OCI-LY7 (cell line): Measurements from ENCODE around the gene SCN8A. TPM values are rescaled to one million over a fixed set of nuclear protein-coding genes. Genes with fewer than 3 reads are reported as not detected.

Experiments used
- BruUV-seq: library from RNA; stranded (reverse); fragments of 400-500 nt; replicated peaks from 2 replicates; lab custom pipeline; 2021; lab: Mats Ljungman, UMichigan
- CTCF ChIA-PET: fragments of 300-600 bp; sonication (Branson Sonifier 250); formaldehyde crosslinking; loops from one replicate; lab custom pipeline; 2022; ENCODE audit warnings: antibody characterized with exemption; ENCODE audit not compliant: unreplicated experiment; lab: Charles Lee
- POLR2A ChIA-PET: fragments of 300-600 bp; sonication (Branson Sonifier 250); formaldehyde crosslinking; loops from one replicate; lab custom pipeline; 2022; ENCODE audit warnings: antibody characterized with exemption; lab: Charles Lee
- DNase-seq: peaks from one replicate; pipeline ENCODE4 v3.0.0-alpha.2; 2015; ENCODE audit warnings: low spot score
- H2AFZ ChIP-seq: fragments of 200-600 bp; sonication (generic), shearing (Covaris generic); 2 replicates; pipeline ENCODE4 v1.6.1; 2014; ENCODE audit warnings: mild to moderate bottlenecking, antibody characterized with exemption, low read length, moderate library complexity
- H3K27ac ChIP-seq: fragments of 200-600 bp; sonication (generic); 2 replicates; pipeline ENCODE4 v1.5.1; 2014; ENCODE audit warnings: mixed run types, low read depth, mild to moderate bottlenecking, moderate library complexity, low read length, inconsistent platforms; ENCODE audit not compliant: poor library complexity, severe bottlenecking
- H3K36me3 ChIP-seq: fragments of 200-600 bp; sonication (generic); 2 replicates; pipeline ENCODE4 v1.6.1; 2014; ENCODE audit warnings: mild to moderate bottlenecking, antibody characterized with exemption, low read length, moderate library complexity, mixed read lengths; ENCODE audit not compliant: insufficient read depth
- H3K4me1 ChIP-seq: fragments of 200-600 bp; sonication (generic); 2 replicates; pipeline ENCODE4 v1.5.1; 2014; ENCODE audit warnings: mild to moderate bottlenecking, low read length; ENCODE audit not compliant: insufficient read depth, poor library complexity, severe bottlenecking
- H3K4me2 ChIP-seq: fragments of 200-600 bp; sonication (generic); 2 replicates; pipeline ENCODE4 v1.6.1; 2014; ENCODE audit warnings: mild to moderate bottlenecking, low read length
- H3K4me3 ChIP-seq: fragments of 200-600 bp; sonication (generic); 2 replicates; pipeline ENCODE4 v1.5.1; 2014; ENCODE audit warnings: mild to moderate bottlenecking, low read depth, low read length; ENCODE audit not compliant: poor library complexity, severe bottlenecking
- H3K79me2 ChIP-seq: fragments of 200-600 bp; sonication (generic); 2 replicates; pipeline ENCODE4 v1.6.1; 2016; ENCODE audit warnings: low read depth, mild to moderate bottlenecking, low read length, moderate library complexity, mixed read lengths; ENCODE audit not compliant: insufficient read depth
- H3K9me2 ChIP-seq: fragments of 200-600 bp; sonication (generic); 2 replicates; pipeline ENCODE4 v1.6.1; 2016; ENCODE audit warnings: mild to moderate bottlenecking, low read length, mixed read lengths; ENCODE audit not compliant: insufficient read depth
- H3K9me3 ChIP-seq: fragments of 200-600 bp; sonication (generic); 2 replicates; pipeline ENCODE4 v1.6.1; 2014; ENCODE audit warnings: mild to moderate bottlenecking, mixed run types, low read length, mixed read lengths
- H4K20me1 ChIP-seq: fragments of 200-600 bp; sonication (generic); 2 replicates; pipeline ENCODE4 v1.6.1; 2014; ENCODE audit warnings: mild to moderate bottlenecking, antibody characterized with exemption, low read length, moderate library complexity, mixed read lengths; ENCODE audit not compliant: insufficient read depth
- EZH2phosphoT487 ChIP-seq: fragments of 200-600 bp; sonication (generic); IDR thresholded peaks from 2 replicates; pipeline ENCODE4 v1.6.1; 2018; ENCODE audit warnings: low read depth, borderline replicate concordance, mild to moderate bottlenecking, mixed run types, antibody characterized with exemption, low read length, moderate library complexity, mixed read lengths
- intact Hi-C: fragments of 100-400 bp; cut with micrococcal nuclease; formaldehyde crosslinking; loops from one replicate; pipeline ENCODE4 v1.10.0; 2022; ENCODE audit not compliant: unreplicated experiment
- total RNA-seq, 2 experiments: library from RNA; depleted of rRNA in 1 of 2; stranded (reverse); fragments of >200 nt in 1 of 2; shearing (Covaris generic) in 1 of 2; gene quantifications; 2 replicates each; pipeline ENCODE4 v1.2.3, GENCODE V29; 2014 to 2022
- TF ChIP-seq, protein P1 (sequence below): fragments of 200-600 bp; sonication (generic); conservative IDR thresholded peaks from 2 replicates; pipeline ENCODE4 v1.5.1; 2014; ENCODE audit warnings: mild to moderate bottlenecking, antibody characterized with exemption, low read length, moderate library complexity, mixed read lengths

Gene SCN8A
- total RNA-seq, 2 experiments from 2014 or later, result 0.88 to 2.6 TPM

DNA sequence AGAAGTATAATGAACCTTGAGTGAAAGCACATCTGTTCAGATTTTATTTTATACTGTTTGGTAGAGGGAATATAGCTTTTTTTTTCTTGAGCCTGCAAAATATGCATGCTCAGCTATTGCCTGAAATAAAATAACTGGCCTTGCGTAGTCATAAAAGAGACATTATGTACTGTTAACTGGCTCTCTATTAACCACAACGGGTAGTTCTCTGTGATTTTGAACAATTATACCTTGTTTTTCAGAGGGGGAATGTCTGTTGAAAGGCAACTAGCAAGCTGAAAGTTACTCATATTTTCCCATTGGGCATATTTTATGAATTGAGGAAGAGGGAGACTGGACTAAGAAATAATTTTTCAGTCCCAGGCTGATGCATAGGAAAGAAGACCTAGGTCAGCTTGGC lies 194.9 kb downstream of the SCN8A start:
- no TSS peak for BruUV-seq

DNA sequence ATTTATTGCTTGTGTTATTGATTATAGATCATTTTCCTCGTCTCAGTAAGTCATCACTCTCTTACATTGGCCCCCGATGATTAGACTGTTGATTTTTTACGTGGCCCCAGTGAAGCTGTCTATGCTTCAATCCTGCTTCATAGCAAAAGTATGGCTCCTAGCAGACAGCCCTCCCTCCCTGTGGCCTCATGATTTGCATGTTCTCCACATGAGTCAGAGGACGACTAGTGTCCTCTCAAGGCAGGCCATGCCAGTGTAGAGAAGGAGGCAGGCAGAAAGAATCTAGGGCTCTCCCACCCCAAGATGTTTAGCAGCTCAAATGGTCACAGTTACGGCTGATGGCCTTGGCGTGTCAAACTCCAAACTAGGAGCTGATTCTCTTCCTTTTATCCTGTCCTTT lies 197.8 kb downstream of the SCN8A start:
- CTCF ChIA-PET, result no interaction called here
- no peaks in the 10 kb centered on the region for H3K79me2 ChIP-seq
- BruUV-seq, result no TSS peak
- H3K4me1 ChIP-seq, result no peaks in the 10 kb centered on the region
- H3K9me3 ChIP-seq, result no peaks in the 10 kb centered on the region
- no peak for TF ChIP-seq EZH2phosphoT487
- TF ChIP-seq, protein P1, sequence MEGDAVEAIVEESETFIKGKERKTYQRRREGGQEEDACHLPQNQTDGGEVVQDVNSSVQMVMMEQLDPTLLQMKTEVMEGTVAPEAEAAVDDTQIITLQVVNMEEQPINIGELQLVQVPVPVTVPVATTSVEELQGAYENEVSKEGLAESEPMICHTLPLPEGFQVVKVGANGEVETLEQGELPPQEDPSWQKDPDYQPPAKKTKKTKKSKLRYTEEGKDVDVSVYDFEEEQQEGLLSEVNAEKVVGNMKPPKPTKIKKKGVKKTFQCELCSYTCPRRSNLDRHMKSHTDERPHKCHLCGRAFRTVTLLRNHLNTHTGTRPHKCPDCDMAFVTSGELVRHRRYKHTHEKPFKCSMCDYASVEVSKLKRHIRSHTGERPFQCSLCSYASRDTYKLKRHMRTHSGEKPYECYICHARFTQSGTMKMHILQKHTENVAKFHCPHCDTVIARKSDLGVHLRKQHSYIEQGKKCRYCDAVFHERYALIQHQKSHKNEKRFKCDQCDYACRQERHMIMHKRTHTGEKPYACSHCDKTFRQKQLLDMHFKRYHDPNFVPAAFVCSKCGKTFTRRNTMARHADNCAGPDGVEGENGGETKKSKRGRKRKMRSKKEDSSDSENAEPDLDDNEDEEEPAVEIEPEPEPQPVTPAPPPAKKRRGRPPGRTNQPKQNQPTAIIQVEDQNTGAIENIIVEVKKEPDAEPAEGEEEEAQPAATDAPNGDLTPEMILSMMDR, result no peak
- no peak for DNase-seq
- no peak overlapping the region for H3K4me2 ChIP-seq
- no peaks in the 10 kb centered on the region for H3K36me3 ChIP-seq
- no peak overlapping the region for H3K4me3 ChIP-seq
- intact Hi-C loops, result no loop called here
- no peak overlapping the region for H3K27ac ChIP-seq
- no peaks in the 10 kb centered on the region for H3K9me2 ChIP-seq
- no peak overlapping the region for H2AFZ ChIP-seq
- POLR2A ChIA-PET, result no interaction called here
- H4K20me1 ChIP-seq, result no peaks in the 10 kb centered on the region

More for the DNA sequence above, 194.9 kb downstream of the SCN8A start:
- H4K20me1 ChIP-seq, result no peaks in the 10 kb centered on the region
- no peak overlapping the region for H3K4me2 ChIP-seq
- H3K9me3 ChIP-seq, result no peaks in the 10 kb centered on the region
- H3K9me2 ChIP-seq, result no peaks in the 10 kb centered on the region
- no peaks in the 10 kb centered on the region for H3K36me3 ChIP-seq
- H3K4me1 ChIP-seq, result no peaks in the 10 kb centered on the region
- TF ChIP-seq, protein P1, result no peak
- no peak for TF ChIP-seq EZH2phosphoT487
- H2AFZ ChIP-seq, result no peak overlapping the region
- intact Hi-C loops, result no loop called here
- no peak overlapping the region for H3K27ac ChIP-seq
- H3K79me2 ChIP-seq, result no peaks in the 10 kb centered on the region
- ChIA-PET POLR2A (no interaction called here), CTCF (no interaction called here)
- no peak overlapping the region for H3K4me3 ChIP-seq
- DNase-seq, result no peak

DNA sequence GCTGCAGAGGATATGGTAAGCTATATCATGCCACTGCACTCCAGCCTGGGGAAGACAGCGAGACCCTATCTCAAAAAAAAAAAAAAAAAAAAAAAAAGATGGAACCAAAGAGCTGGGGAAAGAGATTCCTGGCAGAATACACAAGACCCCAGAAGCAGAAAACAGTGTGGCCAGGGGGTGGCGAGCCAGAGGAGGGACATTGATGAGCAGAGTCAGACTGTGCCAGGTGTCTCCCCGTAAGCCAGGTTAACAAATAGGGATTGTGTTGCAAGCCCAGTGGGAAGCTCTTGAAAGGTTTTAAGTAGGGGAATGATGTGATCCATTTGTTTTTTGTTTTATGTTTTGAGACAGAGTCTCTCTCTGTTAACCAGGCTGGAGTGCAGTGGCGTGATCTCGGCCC lies 201.4 kb downstream of the SCN8A start:
- Histone ChIP-seq H3K9me3 (no peaks in the 10 kb centered on the region), H4K20me1 (no peaks in the 10 kb centered on the region), H3K36me3 (no peaks in the 10 kb centered on the region), H3K4me1 (no peaks in the 10 kb centered on the region), H2AFZ (no peak overlapping the region), H3K4me2 (no peak overlapping the region), H3K27ac (no peak overlapping the region), H3K79me2 (no peaks in the 10 kb centered on the region), H3K4me3 (no peak overlapping the region), H3K9me2 (no peaks in the 10 kb centered on the region)
- TF ChIP-seq, protein P1, result no peak
- TF ChIP-seq EZH2phosphoT487, result no peak
- CTCF ChIA-PET, result interaction anchor here (0.6 kb wide), 1 partner anchor 8 kb away, joined by 3 read pairs; no protein-coding TSS in a partner anchor
- no peak for DNase-seq
- no TSS peak for BruUV-seq
- POLR2A ChIA-PET, result interaction anchor here (0.7 kb wide), 1 partner anchor 14 kb away, joined by 3 read pairs; no protein-coding TSS in a partner anchor
- intact Hi-C loops, result no loop called here
